Measurements from ENCODE around the gene RELA.

DNA sequence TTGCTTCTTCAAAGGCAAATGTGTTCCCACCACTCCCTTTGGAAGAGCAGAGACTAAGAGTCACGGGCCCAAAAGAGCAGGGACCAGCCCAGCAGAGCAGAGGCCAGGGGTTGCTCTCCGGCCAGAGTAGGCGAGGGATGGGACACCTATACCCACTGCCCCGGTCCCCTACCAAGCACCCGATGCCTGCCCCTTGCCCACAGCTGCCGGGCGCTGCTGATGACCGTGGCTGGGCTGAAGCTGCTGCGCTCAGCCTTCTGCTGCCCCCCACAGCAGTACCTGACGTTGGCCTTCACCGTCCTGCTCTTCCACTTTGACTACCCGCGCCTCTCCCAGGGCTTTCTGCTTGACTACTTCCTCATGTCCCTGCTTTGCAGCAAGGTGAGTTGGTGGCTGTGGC is 35.5 kb downstream of the RELA start:
- no peak for TF ChIP-seq POLR2A (IDR thresholded peaks at IDR 0.05)
- TF ChIP-seq, protein P1, sequence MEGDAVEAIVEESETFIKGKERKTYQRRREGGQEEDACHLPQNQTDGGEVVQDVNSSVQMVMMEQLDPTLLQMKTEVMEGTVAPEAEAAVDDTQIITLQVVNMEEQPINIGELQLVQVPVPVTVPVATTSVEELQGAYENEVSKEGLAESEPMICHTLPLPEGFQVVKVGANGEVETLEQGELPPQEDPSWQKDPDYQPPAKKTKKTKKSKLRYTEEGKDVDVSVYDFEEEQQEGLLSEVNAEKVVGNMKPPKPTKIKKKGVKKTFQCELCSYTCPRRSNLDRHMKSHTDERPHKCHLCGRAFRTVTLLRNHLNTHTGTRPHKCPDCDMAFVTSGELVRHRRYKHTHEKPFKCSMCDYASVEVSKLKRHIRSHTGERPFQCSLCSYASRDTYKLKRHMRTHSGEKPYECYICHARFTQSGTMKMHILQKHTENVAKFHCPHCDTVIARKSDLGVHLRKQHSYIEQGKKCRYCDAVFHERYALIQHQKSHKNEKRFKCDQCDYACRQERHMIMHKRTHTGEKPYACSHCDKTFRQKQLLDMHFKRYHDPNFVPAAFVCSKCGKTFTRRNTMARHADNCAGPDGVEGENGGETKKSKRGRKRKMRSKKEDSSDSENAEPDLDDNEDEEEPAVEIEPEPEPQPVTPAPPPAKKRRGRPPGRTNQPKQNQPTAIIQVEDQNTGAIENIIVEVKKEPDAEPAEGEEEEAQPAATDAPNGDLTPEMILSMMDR (IDR thresholded peaks at IDR 0.05): no peak

All from esophagus squamous epithelium (tissue), 4 donors.